Mammary epithelial cell (primary cell): ENCODE measurements around the gene NUMB.

Experiments used
- CTCF ChIP-seq, 2 donors: IDR thresholded peaks in 1 of 2; conservative IDR thresholded peaks in 1 of 2; 2 replicates each; pipeline ENCODE4 v1.5.1; 2011 to 2012; ENCODE audit warnings: inconsistent platforms in 2 of 2, low read length in 2 of 2, mild to moderate bottlenecking in 2 of 2, control low read depth in 1 of 2, low read depth in 1 of 2; ENCODE audit not compliant: insufficient read depth in 1 of 2; ENCODE audit errors: extremely low read depth in 1 of 2
- EZH2 ChIP-seq: IDR thresholded peaks from 2 replicates; pipeline ENCODE4 v1.6.1; 2012; ENCODE audit warnings: low read length, inconsistent platforms, borderline replicate concordance

- TF ChIP-seq CTCF (conservative IDR thresholded peaks at IDR 0.05 in 1 of 2, IDR thresholded peaks at IDR 0.05 in 1 of 2; ENCODE audit: extremely low read depth in 1 of 2, insufficient read depth in 1 of 2, low read depth in 1 of 2, low read length in 2 of 2) (no peak), EZH2 (no peak)
Measured at GRCh38 chr14:73305499-73305898, 152.8 kb downstream of the NUMB start.
